PC-3 (cell line): Measurements from ENCODE around the gene PRTN3.

Experiments used
- EZH2 ChIP-seq: fragments of 300-600 bp; sonication (generic); IDR thresholded peaks from one replicate; pipeline ENCODE4 v1.6.1; 2017; ENCODE audit warnings: antibody characterized with exemption, mild to moderate bottlenecking, low read length; ENCODE audit not compliant: unreplicated experiment
- EZH2phosphoT487 ChIP-seq: fragments of 300-600 bp; sonication (generic); IDR thresholded peaks from 2 replicates; pipeline ENCODE4 v1.6.1; 2018; ENCODE audit warnings: mild to moderate bottlenecking, antibody characterized with exemption, low read length, borderline replicate concordance
- TF ChIP-seq, protein P1 (sequence below): fragments of 300-600 bp; sonication (generic); conservative IDR thresholded peaks from 2 replicates; pipeline ENCODE4 v1.5.1; 2017; ENCODE audit warnings: antibody characterized with exemption, low read depth, mild to moderate bottlenecking, low read length

DNA sequence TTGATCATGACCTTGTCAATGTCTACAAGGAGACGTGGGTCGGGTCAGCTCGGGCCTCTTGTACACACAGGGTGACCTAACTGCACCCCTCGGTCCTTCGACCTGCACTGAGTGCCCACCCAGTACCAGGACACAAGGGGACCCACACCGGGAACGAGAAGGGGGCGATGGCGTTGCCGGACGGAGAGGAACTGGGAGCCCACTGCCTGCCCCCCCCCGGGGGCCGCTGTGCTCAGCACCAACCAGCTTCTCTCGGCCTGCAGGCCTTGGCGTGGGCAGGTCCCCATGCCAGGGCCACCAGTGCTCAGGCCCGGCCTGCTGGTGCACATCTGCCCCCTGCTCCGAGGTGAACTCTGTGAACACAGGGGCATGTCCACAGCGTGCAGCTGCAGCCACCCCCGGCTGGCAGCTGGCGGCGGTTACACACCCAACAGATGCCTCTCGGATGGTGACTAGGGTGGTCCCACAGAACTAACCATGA is 32.8 kb downstream of the PRTN3 start:
- TF ChIP-seq, protein P1, sequence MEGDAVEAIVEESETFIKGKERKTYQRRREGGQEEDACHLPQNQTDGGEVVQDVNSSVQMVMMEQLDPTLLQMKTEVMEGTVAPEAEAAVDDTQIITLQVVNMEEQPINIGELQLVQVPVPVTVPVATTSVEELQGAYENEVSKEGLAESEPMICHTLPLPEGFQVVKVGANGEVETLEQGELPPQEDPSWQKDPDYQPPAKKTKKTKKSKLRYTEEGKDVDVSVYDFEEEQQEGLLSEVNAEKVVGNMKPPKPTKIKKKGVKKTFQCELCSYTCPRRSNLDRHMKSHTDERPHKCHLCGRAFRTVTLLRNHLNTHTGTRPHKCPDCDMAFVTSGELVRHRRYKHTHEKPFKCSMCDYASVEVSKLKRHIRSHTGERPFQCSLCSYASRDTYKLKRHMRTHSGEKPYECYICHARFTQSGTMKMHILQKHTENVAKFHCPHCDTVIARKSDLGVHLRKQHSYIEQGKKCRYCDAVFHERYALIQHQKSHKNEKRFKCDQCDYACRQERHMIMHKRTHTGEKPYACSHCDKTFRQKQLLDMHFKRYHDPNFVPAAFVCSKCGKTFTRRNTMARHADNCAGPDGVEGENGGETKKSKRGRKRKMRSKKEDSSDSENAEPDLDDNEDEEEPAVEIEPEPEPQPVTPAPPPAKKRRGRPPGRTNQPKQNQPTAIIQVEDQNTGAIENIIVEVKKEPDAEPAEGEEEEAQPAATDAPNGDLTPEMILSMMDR: no peak
- TF ChIP-seq EZH2: no peak
- TF ChIP-seq EZH2phosphoT487: no peak
